Measurements from ENCODE around the gene OPCML. TPM values are rescaled to one million over a fixed set of nuclear protein-coding genes. Genes with fewer than 3 reads are reported as not detected.

OPCML gene
- total and polyA plus RNA-seq, 2 of the 13 experiments (the other 11 are each of a cell fraction or from before 2014, with no cell fraction given): not detected

DNA sequence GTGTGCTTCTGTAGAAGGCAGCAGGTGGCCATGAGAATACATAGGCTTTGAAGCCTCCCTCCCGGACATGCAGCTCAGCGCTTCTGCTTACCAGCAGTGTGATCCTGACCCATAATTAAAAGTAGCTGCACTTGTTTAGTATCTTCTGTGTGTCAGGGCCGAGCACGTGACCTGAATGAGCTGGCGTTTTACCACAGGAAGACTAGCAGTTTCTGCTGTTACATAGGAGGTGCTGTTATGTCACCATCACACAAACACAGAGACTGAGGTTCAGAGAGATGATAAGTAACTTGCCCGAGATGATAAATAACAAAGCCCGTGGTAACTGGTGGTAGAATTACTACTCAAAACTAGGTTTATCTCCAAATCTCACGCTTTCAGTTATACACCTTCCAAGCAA, 329.5 kb downstream of the OPCML start:
- no peak for DNase-seq (ENCODE audit: low spot score)
- BruUV-seq (replicated peaks): no TSS peak
- no peak for FAIRE-seq
- Histone ChIP-seq H3K4me1 (ENCODE audit: insufficient read depth, low read length) (no peaks in the 10 kb centered on the region), H3K36me3 (replicated peaks in 1 of 2; ENCODE audit: control insufficient read depth in 1 of 2, insufficient read depth in 2 of 2, low read length in 2 of 2) (no peaks in the 10 kb centered on the region), H3K27me3 (ENCODE audit: control insufficient read depth in 1 of 2, insufficient read depth in 2 of 2, low read length in 2 of 2) (peaks cover 0 to 2% of the 10 kb centered on the region in 2 experiments; a peak in 1 of 5 replicates), H3K9ac (ENCODE audit: insufficient read depth, low read depth, low read length) (no peak overlapping the region), H4K20me1 (ENCODE audit: insufficient read depth, low read length) (no peaks in the 10 kb centered on the region), H3K79me2 (ENCODE audit: insufficient read depth, low read length) (no peaks in the 10 kb centered on the region), H3K4me3 (replicated peaks in 1 of 3; ENCODE audit: insufficient read depth in 1 of 3, low read depth in 2 of 3, low read length in 3 of 3) (no peak overlapping the region), H3K9me3 (ENCODE audit: low read length) (no peaks in the 10 kb centered on the region), H3K27ac (ENCODE audit: extremely low read length, insufficient read depth, low read length) (no peak overlapping the region), H2AFZ (ENCODE audit: low read length) (no peak overlapping the region), H3K4me2 (ENCODE audit: low read depth, low read length) (no peak overlapping the region)
- ChIA-PET CTCF (ENCODE audit: low intra/inter-chr PET ratio, low total read pairs) (no interaction called here), POLR2A (no interaction called here)
- TF ChIP-seq SMARCE1 (IDR thresholded peaks at IDR 0.05; ENCODE audit: borderline replicate concordance) (no peak), MEIS1 (CRISPR knock-in tag; IDR thresholded peaks at IDR 0.05; ENCODE audit: borderline replicate concordance) (no peak), ZMYM3 (CRISPR knock-in tag; IDR thresholded peaks at IDR 0.05) (no peak)
- TF ChIP-seq, protein P1, sequence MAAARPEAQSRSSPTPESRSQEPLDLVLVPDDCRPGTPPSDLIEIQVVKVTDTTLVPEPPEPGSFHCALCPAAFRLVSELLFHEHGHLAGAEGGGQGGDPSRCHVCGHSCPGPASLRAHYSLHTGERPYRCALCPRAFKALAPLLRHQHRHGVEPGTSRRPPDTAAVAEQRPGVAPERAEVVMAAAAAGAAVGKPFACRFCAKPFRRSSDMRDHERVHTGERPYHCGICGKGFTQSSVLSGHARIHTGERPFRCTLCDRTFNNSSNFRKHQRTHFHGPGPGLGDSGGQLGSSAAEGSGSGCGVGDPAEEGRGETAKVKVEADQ (CRISPR knock-in tag; IDR thresholded peaks at IDR 0.05; ENCODE audit: borderline replicate concordance): no peak
- in situ Hi-C loops (cut with HindIII; ENCODE audit: extremely low pct_ligation_motif_present, low pct_unique_long_range_greater_than_20kb) (no loop called here), intact Hi-C loops (cut with micrococcal nuclease; ENCODE audit: unreplicated experiment) (no loop called here)
- WGBS (ENCODE audit: low lambda C conversion rate): 9% methylated on average over 8 of the region's 8 CpGs
- no peak for ATAC-seq

GRCh38 chr11:133198438-133198837, 333.9 kb downstream of the OPCML start:
- TF ChIP-seq ZNF501 (CRISPR knock-in tag; IDR thresholded peaks at IDR 0.05): no peak
- TF ChIP-seq EZH2 (conservative IDR thresholded peaks at IDR 0.05; ENCODE audit: low read depth, low read length): no peak
- TF ChIP-seq ZNF33B (CRISPR knock-in tag; IDR thresholded peaks at IDR 0.05): no peak
- no peak for TF ChIP-seq ZNF781 (CRISPR knock-in tag; IDR thresholded peaks at IDR 0.05; ENCODE audit: borderline replicate concordance, not compliant biosample characterization)
- TF ChIP-seq ZNF326 (CRISPR knock-in tag; IDR thresholded peaks at IDR 0.05; ENCODE audit: borderline replicate concordance): no peak
- TF ChIP-seq TOPORS (CRISPR knock-in tag; IDR thresholded peaks at IDR 0.05): no peak
- TF ChIP-seq, protein P2, sequence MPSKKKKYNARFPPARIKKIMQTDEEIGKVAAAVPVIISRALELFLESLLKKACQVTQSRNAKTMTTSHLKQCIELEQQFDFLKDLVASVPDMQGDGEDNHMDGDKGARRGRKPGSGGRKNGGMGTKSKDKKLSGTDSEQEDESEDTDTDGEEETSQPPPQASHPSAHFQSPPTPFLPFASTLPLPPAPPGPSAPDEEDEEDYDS (CRISPR knock-in tag; IDR thresholded peaks at IDR 0.05): no peak
- TF ChIP-seq, protein P3, sequence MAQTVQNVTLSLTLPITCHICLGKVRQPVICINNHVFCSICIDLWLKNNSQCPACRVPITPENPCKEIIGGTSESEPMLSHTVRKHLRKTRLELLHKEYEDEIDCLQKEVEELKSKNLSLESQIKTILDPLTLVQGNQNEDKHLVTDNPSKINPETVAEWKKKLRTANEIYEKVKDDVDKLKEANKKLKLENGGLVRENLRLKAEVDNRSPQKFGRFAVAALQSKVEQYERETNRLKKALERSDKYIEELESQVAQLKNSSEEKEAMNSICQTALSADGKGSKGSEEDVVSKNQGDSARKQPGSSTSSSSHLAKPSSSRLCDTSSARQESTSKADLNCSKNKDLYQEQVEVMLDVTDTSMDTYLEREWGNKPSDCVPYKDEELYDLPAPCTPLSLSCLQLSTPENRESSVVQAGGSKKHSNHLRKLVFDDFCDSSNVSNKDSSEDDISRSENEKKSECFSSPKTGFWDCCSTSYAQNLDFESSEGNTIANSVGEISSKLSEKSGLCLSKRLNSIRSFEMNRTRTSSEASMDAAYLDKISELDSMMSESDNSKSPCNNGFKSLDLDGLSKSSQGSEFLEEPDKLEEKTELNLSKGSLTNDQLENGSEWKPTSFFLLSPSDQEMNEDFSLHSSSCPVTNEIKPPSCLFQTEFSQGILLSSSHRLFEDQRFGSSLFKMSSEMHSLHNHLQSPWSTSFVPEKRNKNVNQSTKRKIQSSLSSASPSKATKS (CRISPR knock-in tag; IDR thresholded peaks at IDR 0.05): no peak
- no peak for TF ChIP-seq ZNF138 (CRISPR knock-in tag; IDR thresholded peaks at IDR 0.05; ENCODE audit: low read depth)
- no peak for TF ChIP-seq MXD1 (CRISPR knock-in tag; IDR thresholded peaks at IDR 0.05)
- TF ChIP-seq ZFP36L2 (CRISPR knock-in tag; IDR thresholded peaks at IDR 0.05): no peak
- in situ Hi-C loops (cut with HindIII; ENCODE audit: extremely low pct_ligation_motif_present, low pct_unique_long_range_greater_than_20kb): no loop called here
- no peaks in the 10 kb centered on the region for H3K9me3 ChIP-seq (ENCODE audit: low read length)
- no peak overlapping the region for H3K4me2 ChIP-seq (ENCODE audit: low read depth, low read length)
- H3K36me3 ChIP-seq (replicated peaks in 1 of 2; ENCODE audit: control insufficient read depth in 1 of 2, insufficient read depth in 2 of 2, low read length in 2 of 2): no peaks in the 10 kb centered on the region
- no peak overlapping the region for H3K9ac ChIP-seq (ENCODE audit: insufficient read depth, low read depth, low read length)
- no peak overlapping the region for H3K27ac ChIP-seq (ENCODE audit: extremely low read length, insufficient read depth, low read length)
- POLR2A ChIA-PET: no interaction called here
- ATAC-seq (no peak), FAIRE-seq (no peak), DNase-seq (ENCODE audit: low spot score) (no peak)
- CTCF ChIA-PET (ENCODE audit: low intra/inter-chr PET ratio, low total read pairs): no interaction called here
- no peak overlapping the region for H3K4me3 ChIP-seq (replicated peaks in 1 of 3; ENCODE audit: insufficient read depth in 1 of 3, low read depth in 2 of 3, low read length in 3 of 3)
- BruUV-seq (replicated peaks): no TSS peak
- no peak overlapping the region for H2AFZ ChIP-seq (ENCODE audit: low read length)
- no peaks in the 10 kb centered on the region; a peak in 2 of 5 replicates for H3K27me3 ChIP-seq (ENCODE audit: control insufficient read depth in 1 of 2, insufficient read depth in 2 of 2, low read length in 2 of 2)
- intact Hi-C loops (cut with micrococcal nuclease; ENCODE audit: unreplicated experiment): no loop called here
- H3K4me1 ChIP-seq (ENCODE audit: insufficient read depth, low read length): no peaks in the 10 kb centered on the region
- H3K79me2 ChIP-seq (ENCODE audit: insufficient read depth, low read length): no peaks in the 10 kb centered on the region
- no peaks in the 10 kb centered on the region for H4K20me1 ChIP-seq (ENCODE audit: insufficient read depth, low read length)
- WGBS (ENCODE audit: low lambda C conversion rate): 14% methylated on average over 5 of the region's 5 CpGs

Data from HepG2 (cell line).